H1 (cell line): ENCODE data around the gene RBM10. TPM values are rescaled to one million over a fixed set of nuclear protein-coding genes. Genes with fewer than 3 reads are reported as not detected.

Experiments
- CBX5 ChIP-seq: fragments of 300-800, 300-1000 bp; sonication (generic); IDR thresholded peaks from 2 replicates; pipeline ENCODE4 v1.7.1; 2016; ENCODE audit warnings: antibody characterized with exemption, low read length, low read depth
- CHD1 ChIP-seq: IDR thresholded peaks from 2 replicates; pipeline ENCODE4 v1.6.1; 2012; ENCODE audit warnings: low read depth, low read length, improper control_type of control experiment
- CHD2 ChIP-seq: IDR thresholded peaks from 2 replicates; pipeline ENCODE4 v1.6.1; 2012; ENCODE audit warnings: low read length, improper control_type of control experiment
- CHD7 ChIP-seq: fragments of 300-600 bp; sonication (generic); IDR thresholded peaks from 2 replicates; pipeline ENCODE4 v1.7.1; 2012; ENCODE audit warnings: low read length, moderate library complexity, mild to moderate bottlenecking, inconsistent platforms; ENCODE audit not compliant: insufficient replicate concordance
- CTBP2 ChIP-seq: IDR thresholded peaks from 2 replicates; pipeline ENCODE4 v1.7.0; 2011; ENCODE audit warnings: borderline replicate concordance, mild to moderate bottlenecking, moderate library complexity, mixed read lengths, low read length; ENCODE audit not compliant: insufficient read depth, insufficient read length
- KDM1A ChIP-seq: fragments of 200-600, 300-600 bp; sonication (generic); IDR thresholded peaks from 2 replicates; pipeline ENCODE4 v1.7.1; 2016; ENCODE audit warnings: mild to moderate bottlenecking, low read length, borderline replicate concordance
- RBBP5 ChIP-seq: IDR thresholded peaks from 2 replicates; pipeline ENCODE4 v1.7.1; 2012; ENCODE audit warnings: low read depth, mild to moderate bottlenecking, inconsistent platforms, low read length, moderate library complexity, borderline replicate concordance
- TAF7 ChIP-seq: optimal IDR thresholded peaks from 2 replicates; pipeline ENCODE3; 2011; ENCODE audit warnings: low read depth, mild to moderate bottlenecking, inconsistent platforms, low read length, moderate library complexity, borderline replicate concordance
- ZNF274 ChIP-seq: IDR thresholded peaks from 2 replicates; pipeline ENCODE4 v1.7.0; 2012; ENCODE audit warnings: low read length, borderline replicate concordance; ENCODE audit errors: extremely low read depth
- polyA plus RNA-seq, 7 experiments: library from polyadenylated mRNA; depleted of rRNA in 3 of 7; stranded (reverse) in 5 of 7; unstranded in 2 of 7; fragments of >200 nt in 5 of 7; fragments of 200-250 nt in 2 of 7; gene quantifications; 1 replicate in 5 of 7; 2 replicates in 1 of 7; 4 replicates in 1 of 7; pipeline versions ENCODE4 v1.2.1 to v1.2.3, GENCODE V29; 2011 to 2013; ENCODE audit warnings: missing spikeins in 2 of 7, mixed read lengths in 2 of 7
- total RNA-seq: library from RNA; stranded (reverse); fragmentation: NEBNext Ultra II Directional; extraction: Animal tissue kit (Norgen Biotek cat#: 25700); gene quantifications from 2 replicates; pipeline ENCODE4 v1.2.1, GENCODE V29; 2021

The RBM10 gene
- total and polyA plus RNA-seq, 2 of the 8 experiments (the other 6 are each of a cell fraction or from before 2014, with no cell fraction given) = 35.7 to 64.0 TPM

GRCh38 chrX:47146121-47146935 is 1.3 kb downstream of the RBM10 start (continued):
- TF ChIP-seq CHD7 (no peak), TAF7 (no peak), CTBP2 (no peak), CHD1 (no peak), CBX5 (no peak), ZNF274 (no peak), KDM1A (no peak), RBBP5 (no peak), CHD2 (no peak)
